Bronchus fibroblast of lung (primary cell): ENCODE measurements around the gene ZNF555. TPM values are rescaled to one million over a fixed set of nuclear protein-coding genes. Genes with fewer than 3 reads are reported as not detected.

Experiments used
- total RNA-seq: library from RNA; depleted of rRNA; stranded (reverse); fragments of >200 nt; gene quantifications from 2 replicates; pipeline ENCODE4 v1.2.3, GENCODE V29; 2015

Gene ZNF555
- total RNA-seq = 2.5 and 3.3 TPM in 2 replicates

DNA sequence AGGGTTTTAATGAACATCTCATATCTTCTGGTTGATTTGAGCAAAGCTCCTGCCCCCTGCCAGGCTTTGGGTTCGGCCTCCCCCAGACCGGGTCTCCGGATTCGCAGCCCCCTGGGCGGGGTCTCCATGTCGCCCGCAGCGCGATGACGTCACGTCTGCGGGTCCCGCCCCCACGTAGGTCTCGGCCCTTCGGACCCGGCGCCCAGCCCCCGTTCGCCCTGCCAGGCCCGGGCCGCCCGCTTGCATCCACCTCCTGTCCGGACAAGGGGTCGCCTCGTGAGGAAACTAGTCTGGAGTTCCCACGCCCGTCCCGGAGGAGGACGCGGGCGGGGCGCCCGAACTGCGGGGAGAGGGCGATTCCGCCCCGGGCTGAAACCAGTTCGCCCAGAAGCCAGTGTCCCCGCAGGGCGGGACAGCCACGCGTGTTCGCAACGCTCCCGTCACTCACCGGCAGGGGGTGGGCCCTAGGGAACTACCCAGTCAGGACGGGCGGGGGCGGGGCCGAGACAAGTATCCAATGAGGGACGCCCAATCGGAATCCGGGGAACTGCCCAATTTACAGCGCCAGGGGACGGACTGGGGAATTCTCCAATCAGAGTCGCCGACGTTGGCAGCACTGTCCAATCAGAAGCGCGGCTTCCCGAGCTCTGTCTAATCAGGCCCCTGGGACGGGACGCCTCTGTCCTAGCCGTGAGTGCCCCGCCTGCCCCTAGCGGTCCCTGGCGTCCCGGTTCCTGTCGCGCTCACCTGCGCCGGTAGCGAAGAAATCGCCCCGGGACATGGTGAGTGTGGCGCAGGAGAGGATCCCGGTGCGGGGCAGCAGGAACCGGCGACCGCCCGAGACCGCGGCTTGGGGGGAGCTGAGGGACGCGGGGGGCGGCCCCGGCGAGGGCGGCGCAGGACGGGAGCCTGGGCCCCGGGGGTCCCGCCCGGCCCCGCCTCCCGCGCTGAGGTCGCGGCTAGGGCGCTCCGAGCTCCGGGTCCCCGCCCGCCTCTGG, at the start of gene ZNF555:
Gene ZNF555 (plus strand): TSS at position 682 of the 998 bp plus-strand sequence. CDS start 98 bp downstream, at position 780.

GRCh38 chr19:2819540-2820111, 21.6 kb upstream of the ZNF555 start, which contains the start of gene ZNF554:
Gene ZNF554, plus strand, starts transcription at chr19:2819868. Its CDS starts 204 bp downstream, at chr19:2820072.

GRCh38 chr19:2867025-2867991, 26.0 kb downstream of the ZNF555 start, which contains the start of gene ZNF556:
Gene ZNF556, plus strand, starts transcription at chr19:2867335. Its CDS starts 87 bp downstream, at chr19:2867422.

GRCh38 chr19:2900296-2901252, 59.3 kb downstream of the ZNF555 start, which contains the start of gene ZNF57:
Gene ZNF57, plus strand, starts transcription at chr19:2900928. Its CDS starts 118 bp downstream, at chr19:2901046.

Other genes with a start within 250 kb of the ZNF555 start
- under 0.01 and 0.15 TPM in 2 replicates for gene GNG7, start 138.8 kb upstream of the ZNF555 start, total RNA-seq
- gene DIRAS1, start 120.1 kb upstream of the ZNF555 start, total RNA-seq = 0.34 and 0.59 TPM in 2 replicates
- gene SLC39A3, start 101.5 kb upstream of the ZNF555 start, total RNA-seq = 34.6 and 37.8 TPM in 2 replicates
- gene SGTA, start 58.2 kb upstream of the ZNF555 start, total RNA-seq = 81.3 and 85.1 TPM in 2 replicates
- gene THOP1, start 56.0 kb upstream of the ZNF555 start, total RNA-seq = 137 and 145 TPM in 2 replicates
- gene ZNF554, start 21.6 kb upstream of the ZNF555 start, total RNA-seq = 0.50 and 1.2 TPM in 2 replicates
- not detected in 2 replicates for gene ZNF556, start 25.9 kb downstream of the ZNF555 start, total RNA-seq
- 1.8 and 2.5 TPM in 2 replicates for gene ZNF57, start 59.5 kb downstream of the ZNF555 start, total RNA-seq
- gene ZNF77, start 103.5 kb downstream of the ZNF555 start, total RNA-seq = 2.2 and 3.0 TPM in 2 replicates
- gene TLE6, start 136.1 kb downstream of the ZNF555 start, total RNA-seq = 0.17 and 0.30 TPM in 2 replicates
- 0.45 and 2.5 TPM in 2 replicates for gene TLE2, start 187.8 kb downstream of the ZNF555 start, total RNA-seq
- gene TLE5, start 221.0 kb downstream of the ZNF555 start, total RNA-seq = 312 and 327 TPM in 2 replicates